IMR-90 (cell line): Measurements from ENCODE around the gene KDR. TPM values are rescaled to one million over a fixed set of nuclear protein-coding genes. Genes with fewer than 3 reads are reported as not detected.

Source experiments
- ATAC-seq: fragments of 200-7000 bp; cut with Tn5 transposase; 2 replicates; pipeline ENCODE4 v1.9.1; 2020; ENCODE audit warnings: low read depth, mild to moderate bottlenecking, moderate library complexity
- BruUV-seq: library from RNA; stranded (reverse); fragments of 400-500 nt; replicated peaks from 2 replicates; lab custom pipeline; 2021; lab: Mats Ljungman, UMichigan
- CTCF ChIA-PET: fragments of 300-600 bp; formaldehyde crosslinking; extraction: SDS; loops from one replicate; lab custom pipeline; 2021; ENCODE audit warnings: antibody characterized with exemption; lab: Yijun Ruan, JAX
- POLR2A ChIA-PET: fragments of 300-600 bp; sonication (Branson Sonifier 250); formaldehyde crosslinking; loops from one replicate; lab custom pipeline; 2022; ENCODE audit warnings: antibody characterized with exemption; ENCODE audit not compliant: unreplicated experiment; lab: Charles Lee
- DNase-seq: peaks from one replicate; pipeline ENCODE4 v3.0.0; 2013
- H2AFZ ChIP-seq: replicated peaks from 2 replicates; pipeline ENCODE3; 2013; ENCODE audit warnings: low read length, mild to moderate bottlenecking; ENCODE audit not compliant: poor library complexity
- H2AK5ac ChIP-seq: 2 replicates; pipeline ENCODE4 v1.6.1; 2013; ENCODE audit warnings: low read depth, low read length, inconsistent platforms
- H2AK9ac ChIP-seq: replicated peaks from 2 replicates; pipeline ENCODE3; 2013; ENCODE audit warnings: mild to moderate bottlenecking, low read depth, low read length, moderate library complexity; ENCODE audit not compliant: poor library complexity
- H2BK120ac ChIP-seq: 2 replicates; pipeline ENCODE4 v1.6.1; 2013; ENCODE audit warnings: low read depth, low read length, inconsistent platforms
- H2BK15ac ChIP-seq: 3 replicates; pipeline ENCODE4 v1.6.1; 2013; ENCODE audit warnings: low read depth, low read length, inconsistent platforms
- H2BK20ac ChIP-seq: 2 replicates; pipeline ENCODE4 v1.6.1; 2013; ENCODE audit warnings: low read depth, mild to moderate bottlenecking, inconsistent platforms, low read length, moderate library complexity
- H2BK5ac ChIP-seq: 2 replicates; pipeline ENCODE4 v1.6.1; 2013; ENCODE audit warnings: mild to moderate bottlenecking, low read depth, low read length, inconsistent platforms; ENCODE audit not compliant: poor library complexity, severe bottlenecking
- H3K14ac ChIP-seq: replicated peaks from 2 replicates; pipeline ENCODE4 v1.6.1; 2013; ENCODE audit warnings: low read depth, low read length, inconsistent platforms
- H3K18ac ChIP-seq: 2 replicates; pipeline ENCODE4 v1.6.1; 2013; ENCODE audit warnings: low read depth, low read length, control low read depth
- H3K23ac ChIP-seq: 2 replicates; pipeline ENCODE4 v1.6.1; 2013; ENCODE audit warnings: low read depth, low read length, inconsistent platforms
- H3K27ac ChIP-seq: 2 replicates; pipeline ENCODE4 v1.5.1; 2013; ENCODE audit warnings: mild to moderate bottlenecking, control low read depth, low read length; ENCODE audit not compliant: insufficient read depth
- H3K27me3 ChIP-seq: 2 replicates; pipeline ENCODE4 v1.6.1; 2013; ENCODE audit warnings: low read length; ENCODE audit not compliant: control insufficient read depth, insufficient read depth
- H3K36me3 ChIP-seq: 2 replicates; pipeline ENCODE4 v1.6.1; 2013; ENCODE audit warnings: low read length, mixed read lengths; ENCODE audit not compliant: control insufficient read depth, insufficient read depth
- H3K4ac ChIP-seq: 2 replicates; pipeline ENCODE4 v1.6.1; 2013; ENCODE audit warnings: low read depth, low read length, inconsistent platforms
- H3K4me1 ChIP-seq: 2 replicates; pipeline ENCODE4 v1.6.1; 2013; ENCODE audit warnings: low read length, mixed read lengths; ENCODE audit not compliant: control insufficient read depth, insufficient read depth
- H3K4me2 ChIP-seq: 2 replicates; pipeline ENCODE4 v1.6.1; 2013; ENCODE audit warnings: low read depth, mild to moderate bottlenecking, control low read depth, low read length, moderate library complexity
- H3K4me3 ChIP-seq: 2 replicates; pipeline ENCODE4 v1.5.1; 2013; ENCODE audit warnings: low read depth, mild to moderate bottlenecking, control low read depth, low read length, moderate library complexity; ENCODE audit not compliant: insufficient read depth
- H3K56ac ChIP-seq: 2 replicates; pipeline ENCODE4 v1.6.1; 2013; ENCODE audit warnings: low read length, inconsistent platforms; ENCODE audit not compliant: insufficient read depth; ENCODE audit errors: extremely low read depth
- H3K79me1 ChIP-seq, 2 experiments: 2 replicates each; pipeline ENCODE4 v1.6.1; 2013; ENCODE audit warnings: low read length in 2 of 2, inconsistent platforms in 1 of 2, low read depth in 1 of 2
- H3K9ac ChIP-seq: 2 replicates; pipeline ENCODE4 v1.6.1; 2013; ENCODE audit warnings: low read depth, low read length, control low read depth
- H3K9me1 ChIP-seq: 2 replicates; pipeline ENCODE4 v1.6.1; 2013; ENCODE audit warnings: low read length, inconsistent platforms; ENCODE audit not compliant: insufficient read depth
- H3K9me3 ChIP-seq: 2 replicates; pipeline ENCODE4 v1.6.1; 2013; ENCODE audit warnings: low read length; ENCODE audit not compliant: control insufficient read depth, insufficient read depth
- H4K20me1 ChIP-seq: 2 replicates; pipeline ENCODE4 v1.6.1; 2013; ENCODE audit warnings: low read length, inconsistent platforms; ENCODE audit not compliant: insufficient read depth
- H4K5ac ChIP-seq: 2 replicates; pipeline ENCODE4 v1.6.1; 2013; ENCODE audit warnings: mild to moderate bottlenecking, low read depth, low read length, control low read depth
- H4K8ac ChIP-seq, 2 experiments: 2 replicates each; pipeline ENCODE4 v1.6.1; 2013; ENCODE audit warnings: low read depth in 2 of 2, low read length in 2 of 2, control low read depth in 1 of 2, inconsistent platforms in 1 of 2
- H4K91ac ChIP-seq: 2 replicates; pipeline ENCODE4 v1.6.1; 2013; ENCODE audit warnings: low read depth, low read length, inconsistent platforms; ENCODE audit not compliant: insufficient read depth
- CTCF ChIP-seq: conservative IDR thresholded peaks from 2 replicates; pipeline ENCODE4 v1.5.1; 2012; ENCODE audit warnings: mild to moderate bottlenecking, low read depth, low read length, improper control_type of control experiment
- FOS ChIP-seq: fragments of 150-350 bp; IDR thresholded peaks from 2 replicates; pipeline ENCODE4 v1.6.1; 2016; ENCODE audit warnings: low read depth, low read length
- MAZ ChIP-seq: IDR thresholded peaks from 2 replicates; pipeline ENCODE4 v1.6.1; 2012; ENCODE audit warnings: low read depth, mild to moderate bottlenecking, low read length, improper control_type of control experiment, moderate library complexity, borderline replicate concordance
- MXI1 ChIP-seq: IDR thresholded peaks from 2 replicates; pipeline ENCODE4 v1.6.1; 2012; ENCODE audit warnings: low read depth, mild to moderate bottlenecking, low read length, moderate library complexity, borderline replicate concordance
- RAD21 ChIP-seq: IDR thresholded peaks from 2 replicates; pipeline ENCODE4 v1.6.1; 2012; ENCODE audit warnings: low read length, improper control_type of control experiment
- RFX5 ChIP-seq: IDR thresholded peaks from 2 replicates; pipeline ENCODE4 v1.8.0; 2012; ENCODE audit warnings: low read depth, mild to moderate bottlenecking, low read length, moderate library complexity
- WGBS, 2 experiments: methylation state at CpG; one replicate each; pipeline versions ENCODE4 v1.1.5 to v1.1.7; 2013; ENCODE audit warnings: missing lambda C conversion rate in 2 of 2; ENCODE audit not compliant: insufficient read length in 1 of 2; ENCODE audit errors: extremely low coverage in 2 of 2; 5-methylcytosine and 5-hydroxymethylcytosine counted together
- dilution Hi-C: fragments of 300-500 bp; cut with HindIII; formaldehyde crosslinking; loops from one replicate; pipeline ENCODE4 v1.14.3; 2018; ENCODE audit warnings: low sequenced_read_pairs; ENCODE audit not compliant: unreplicated experiment
- in situ Hi-C: fragments of 300-500 bp; cut with MboI; formaldehyde crosslinking; loops from 3 replicates; pipeline ENCODE4 v1.14.3; 2019; ENCODE audit warnings: low sequenced_read_pairs, inconsistent platforms, mixed read lengths
- intact Hi-C: fragments of 100-400 bp; cut with micrococcal nuclease; formaldehyde crosslinking; loops from 2 replicates; pipeline ENCODE4 v1.10.0; 2022
- polyA plus RNA-seq, 3 experiments: library from polyadenylated mRNA; depleted of rRNA; stranded (reverse); fragments of >200 nt; gene quantifications; 2 replicates each; pipeline ENCODE4 v1.2.3, GENCODE V29; 2012; ENCODE audit warnings: low replicate concordance in 1 of 3
- total RNA-seq: library from RNA; depleted of rRNA; stranded (reverse); fragments of >200 nt; gene quantifications from 2 replicates; pipeline ENCODE4 v1.2.3, GENCODE V29; 2012

KDR gene
- total and polyA plus RNA-seq, 2 of the 4 experiments (the other 2 are of a cell fraction) = not detected

DNA sequence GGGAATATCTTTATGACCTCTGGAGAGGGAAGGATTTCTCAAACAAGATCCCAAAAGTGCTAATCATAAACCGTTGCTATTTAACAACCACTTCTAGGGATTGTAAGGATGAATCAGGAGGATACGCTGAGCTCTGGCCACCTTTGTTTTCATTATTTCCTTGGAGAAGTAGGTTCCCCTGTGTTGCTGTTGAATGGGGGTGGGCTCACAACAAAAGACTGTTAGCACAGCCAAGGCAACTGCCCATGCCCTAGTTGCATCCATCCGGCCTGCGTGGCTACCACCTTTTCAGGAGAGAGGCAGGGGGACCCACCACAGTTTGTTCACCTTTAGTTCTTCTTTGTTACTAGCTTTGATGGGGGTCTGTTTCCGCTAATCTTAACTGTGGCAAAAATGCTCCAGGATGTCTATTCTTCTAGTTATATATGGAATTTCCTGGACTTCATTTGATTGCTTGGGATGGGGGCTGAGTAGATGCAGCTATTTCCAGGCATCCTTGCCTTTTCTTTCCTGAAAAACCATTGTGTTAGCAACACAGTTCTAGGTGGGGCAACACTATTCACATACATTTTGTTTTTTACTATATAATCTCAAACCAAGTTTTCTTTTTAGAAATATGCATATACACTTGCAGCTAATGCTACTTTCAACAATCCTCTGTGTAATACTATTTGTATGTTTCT is 95.4 kb downstream of the KDR start:
- CTCF ChIA-PET = interaction anchor here (0.6 kb wide), 1 partner anchor 193 kb away, joined by 4 read pairs; no protein-coding TSS in a partner anchor
- no peak overlapping the region for H2BK15ac ChIP-seq
- H3K14ac ChIP-seq = no peak overlapping the region
- no peak overlapping the region for H3K9ac ChIP-seq
- no peak overlapping the region for H2AK9ac ChIP-seq
- in situ Hi-C loops = no loop called here
- no peak overlapping the region for H3K56ac ChIP-seq
- no peaks in the 10 kb centered on the region for H3K4me1 ChIP-seq
- dilution Hi-C loops = no loop called here
- no peaks in the 10 kb centered on the region for H3K9me1 ChIP-seq
- H3K9me3 ChIP-seq = no peaks in the 10 kb centered on the region
- H3K4me3 ChIP-seq = no peak overlapping the region
- no peak for TF ChIP-seq RFX5
- TF ChIP-seq RAD21 = no peak
- no peak for TF ChIP-seq MAZ
- no peak for TF ChIP-seq FOS
- TF ChIP-seq CTCF = no peak
- no peak for TF ChIP-seq MXI1
- DNase-seq (no peak), ATAC-seq (no peak)
- no peak overlapping the region for H4K5ac ChIP-seq
- intact Hi-C loops = no loop called here
- H3K18ac ChIP-seq = no peak overlapping the region
- no peak overlapping the region for H3K4me2 ChIP-seq
- no peak overlapping the region for H4K8ac ChIP-seq
- H2AFZ ChIP-seq = no peak overlapping the region
- H2BK120ac ChIP-seq = no peak overlapping the region
- no peak overlapping the region for H4K91ac ChIP-seq
- H2BK20ac ChIP-seq = no peak overlapping the region
- POLR2A ChIA-PET = no interaction called here
- no TSS peak for BruUV-seq
- no peaks in the 10 kb centered on the region for H3K79me1 ChIP-seq
- peaks cover 6% of the 10 kb centered on the region for H3K27me3 ChIP-seq
- no peak overlapping the region for H3K27ac ChIP-seq
- no peaks in the 10 kb centered on the region for H4K20me1 ChIP-seq
- WGBS, 2 experiments = no CpG with 5 or more reads among the region's 5 CpGs
- no peak overlapping the region for H2AK5ac ChIP-seq
- H3K4ac ChIP-seq = no peak overlapping the region
- no peak overlapping the region for H2BK5ac ChIP-seq
- no peak overlapping the region for H3K23ac ChIP-seq
- H3K36me3 ChIP-seq = no peaks in the 10 kb centered on the region
